GM21529 (cell line): ENCODE data around the gene CCDC7.
"Not testable (repeated sequence)": the region's sequence is repeated elsewhere in the genome, so short reads cannot be mapped to it uniquely, and the experiment has no call there.

Experiments
- ATAC-seq: cut with Tn5 transposase; IDR thresholded peaks from one replicate; pipeline ENCODE4 v1.9.1; 2021; ENCODE audit not compliant: unreplicated experiment

The CCDC7 gene

GRCh38 chr10:32548208-32548607, 102.3 kb downstream of the CCDC7 start:
- ATAC-seq: no peak

GRCh38 chr10:32556783-32557395, 110.9 kb downstream of the CCDC7 start:
- no peak for ATAC-seq

GRCh38 chr10:32562695-32563094, 116.8 kb downstream of the CCDC7 start:
- not testable (repeated sequence) for ATAC-seq

GRCh38 chr10:32577448-32577847, 131.5 kb downstream of the CCDC7 start:
- no peak for ATAC-seq

GRCh38 chr10:32582946-32583345, 137.0 kb downstream of the CCDC7 start:
- ATAC-seq: no peak

- not testable (repeated sequence) for ATAC-seq
These were observed 152.1 kb downstream of the CCDC7 start for GRCh38 chr10:32598022-32598421.

- ATAC-seq: no peak
These were observed 154.4 kb downstream of the CCDC7 start for GRCh38 chr10:32600317-32600716.

GRCh38 chr10:32601562-32601961, 155.6 kb downstream of the CCDC7 start:
- not testable (repeated sequence) for ATAC-seq

- no peak for ATAC-seq
These were observed 159.8 kb downstream of the CCDC7 start for GRCh38 chr10:32605787-32606186.

- not testable (repeated sequence) for ATAC-seq
These were observed 164.6 kb downstream of the CCDC7 start for GRCh38 chr10:32610543-32610942.

GRCh38 chr10:32616438-32616837, 170.5 kb downstream of the CCDC7 start:
- ATAC-seq: no peak

- ATAC-seq: no peak
These were observed 172.5 kb downstream of the CCDC7 start for GRCh38 chr10:32618482-32618881.

- ATAC-seq: no peak
These were observed 176.0 kb downstream of the CCDC7 start for GRCh38 chr10:32621969-32622368.

- ATAC-seq: no peak
These were observed 176.5 kb downstream of the CCDC7 start for GRCh38 chr10:32622409-32622808.

GRCh38 chr10:32627183-32627582, 181.2 kb downstream of the CCDC7 start:
- ATAC-seq: no peak

GRCh38 chr10:32629910-32630309, 184.0 kb downstream of the CCDC7 start:
- ATAC-seq: no peak

GRCh38 chr10:32646535-32646934, 200.6 kb downstream of the CCDC7 start:
- no peak for ATAC-seq

GRCh38 chr10:32650246-32650655, 204.3 kb downstream of the CCDC7 start:
- peak; percentile 56 for ATAC-seq

GRCh38 chr10:32657430-32657829, 211.5 kb downstream of the CCDC7 start:
- ATAC-seq: not testable (repeated sequence)

- ATAC-seq: no peak
These were observed 215.4 kb downstream of the CCDC7 start for GRCh38 chr10:32661346-32661745.

- no peak for ATAC-seq
These were observed 235.0 kb downstream of the CCDC7 start for GRCh38 chr10:32680803-32681557.

GRCh38 chr10:32684291-32684690, 238.4 kb downstream of the CCDC7 start:
- no peak for ATAC-seq

- ATAC-seq: no peak
These were observed 241.2 kb downstream of the CCDC7 start for GRCh38 chr10:32687116-32687515.
